Bronchial epithelial cell (primary cell): Measurements from ENCODE around the gene PPP1R13B. TPM values are rescaled to one million over a fixed set of nuclear protein-coding genes. Genes with fewer than 3 reads are reported as not detected.
"Not testable (repeated sequence)": the region's sequence is repeated elsewhere in the genome, so short reads cannot be mapped to it uniquely, and the experiment has no call there.

ENCODE experiments used
- DNase-seq: peaks from one replicate; pipeline ENCODE4 v3.0.0-alpha.2; 2010; ENCODE audit warnings: low read depth
- FAIRE-seq: peaks from 2 replicates; lab custom pipeline; 2011; peaks lifted over from hg19 to GRCh38; lab: Jason Lieb, UNC
- H3K27me3 ChIP-seq: 2 replicates; pipeline ENCODE4 v1.5.1; 2011; ENCODE audit warnings: low read length; ENCODE audit not compliant: control insufficient read depth, insufficient read depth
- H3K36me3 ChIP-seq: 2 replicates; pipeline ENCODE4 v1.5.1; 2011; ENCODE audit warnings: low read length; ENCODE audit not compliant: control insufficient read depth, insufficient read depth
- H3K4me3 ChIP-seq: 2 replicates; pipeline ENCODE4 v1.5.1; 2011; ENCODE audit warnings: mild to moderate bottlenecking, low read depth, low read length, control low read depth
- total RNA-seq: library from RNA; depleted of rRNA; stranded (reverse); fragments of >200 nt; gene quantifications from 2 replicates; pipeline ENCODE4 v1.2.1, GENCODE V29; 2014
- TF ChIP-seq, protein P1 (sequence below): IDR thresholded peaks from 2 replicates; pipeline ENCODE4 v1.5.1; 2011; ENCODE audit warnings: mild to moderate bottlenecking, moderate library complexity, low read length, control low read depth, inconsistent platforms; ENCODE audit not compliant: insufficient read depth, severe bottlenecking

The PPP1R13B gene
- total RNA-seq, 1 donor from 2014 or later: 4.2 TPM

DNA sequence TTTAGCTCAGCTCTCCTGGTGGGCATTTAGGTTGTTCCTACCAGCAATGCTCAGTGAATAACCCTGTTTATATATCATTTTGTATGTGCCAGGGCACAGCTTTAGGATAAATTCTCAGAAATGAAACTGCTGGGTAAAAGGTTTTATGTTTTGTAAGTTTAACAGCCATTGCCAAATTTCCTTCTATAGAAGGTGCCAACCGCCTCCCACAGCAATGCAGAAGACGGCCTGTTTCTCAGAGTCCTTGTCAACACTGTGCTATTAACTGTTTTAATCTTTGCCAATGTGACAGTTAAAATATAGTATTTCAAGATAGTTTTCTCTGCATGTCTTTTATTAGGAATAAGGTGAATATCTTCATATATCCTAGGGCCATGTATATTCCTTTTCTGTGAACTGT lies 65.0 kb downstream of the PPP1R13B start:
- no peak for FAIRE-seq
- TF ChIP-seq, protein P1, sequence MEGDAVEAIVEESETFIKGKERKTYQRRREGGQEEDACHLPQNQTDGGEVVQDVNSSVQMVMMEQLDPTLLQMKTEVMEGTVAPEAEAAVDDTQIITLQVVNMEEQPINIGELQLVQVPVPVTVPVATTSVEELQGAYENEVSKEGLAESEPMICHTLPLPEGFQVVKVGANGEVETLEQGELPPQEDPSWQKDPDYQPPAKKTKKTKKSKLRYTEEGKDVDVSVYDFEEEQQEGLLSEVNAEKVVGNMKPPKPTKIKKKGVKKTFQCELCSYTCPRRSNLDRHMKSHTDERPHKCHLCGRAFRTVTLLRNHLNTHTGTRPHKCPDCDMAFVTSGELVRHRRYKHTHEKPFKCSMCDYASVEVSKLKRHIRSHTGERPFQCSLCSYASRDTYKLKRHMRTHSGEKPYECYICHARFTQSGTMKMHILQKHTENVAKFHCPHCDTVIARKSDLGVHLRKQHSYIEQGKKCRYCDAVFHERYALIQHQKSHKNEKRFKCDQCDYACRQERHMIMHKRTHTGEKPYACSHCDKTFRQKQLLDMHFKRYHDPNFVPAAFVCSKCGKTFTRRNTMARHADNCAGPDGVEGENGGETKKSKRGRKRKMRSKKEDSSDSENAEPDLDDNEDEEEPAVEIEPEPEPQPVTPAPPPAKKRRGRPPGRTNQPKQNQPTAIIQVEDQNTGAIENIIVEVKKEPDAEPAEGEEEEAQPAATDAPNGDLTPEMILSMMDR: no peak

DNA sequence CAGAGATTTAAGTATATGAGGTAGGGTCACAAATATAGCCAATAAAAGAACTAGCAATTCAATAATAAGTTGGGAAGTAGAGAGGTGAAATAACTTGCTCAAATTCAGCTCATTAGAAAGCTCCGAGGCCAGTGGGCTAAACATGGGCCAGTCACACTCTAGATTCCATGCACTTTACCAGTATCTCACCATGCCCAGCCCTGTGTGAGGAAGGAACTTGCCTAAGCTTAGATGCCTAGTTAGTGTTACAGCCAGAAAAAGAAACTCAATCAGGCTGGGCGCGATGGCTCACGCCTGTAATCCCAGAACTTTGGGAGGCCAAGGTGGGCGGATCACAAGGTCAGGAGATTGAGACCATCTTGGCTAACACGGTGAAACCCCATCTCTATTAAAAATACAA lies 71.1 kb downstream of the PPP1R13B start:
- FAIRE-seq, H3K36me3 ChIP-seq, H3K4me3 ChIP-seq, DNase-seq, H3K27me3 ChIP-seq: not testable (repeated sequence)

More for the DNA sequence above, 65.0 kb downstream of the PPP1R13B start:
- Histone ChIP-seq H3K4me3 (no peak overlapping the region), H3K36me3 (peaks cover 5% of the 10 kb centered on the region), H3K27me3 (no peaks in the 10 kb centered on the region)
- no peak for DNase-seq

DNA sequence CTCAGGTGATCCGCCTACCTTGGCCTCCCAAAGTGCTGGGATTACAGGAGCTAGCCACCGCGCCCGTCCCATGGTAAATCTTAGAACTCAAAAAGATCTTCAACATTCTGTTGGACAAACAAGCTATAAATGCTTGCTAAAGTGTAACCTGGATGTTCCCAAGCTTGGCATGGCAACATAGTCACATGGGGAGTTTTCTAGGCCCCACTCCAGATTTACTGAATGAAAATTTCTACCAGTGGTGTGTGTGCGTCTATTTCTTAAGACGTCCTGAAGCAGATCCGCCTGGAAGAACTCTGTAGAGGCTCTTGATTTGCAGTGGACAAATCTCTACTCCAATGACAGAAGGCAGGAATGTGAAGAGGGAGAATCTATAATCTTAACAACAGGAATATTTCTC lies 71.9 kb downstream of the PPP1R13B start:
- Histone ChIP-seq H3K36me3 (peaks cover 7% of the 10 kb centered on the region), H3K4me3 (no peak overlapping the region), H3K27me3 (no peaks in the 10 kb centered on the region)
- FAIRE-seq: no peak
- DNase-seq: no peak
- TF ChIP-seq, protein P1: no peak

DNA sequence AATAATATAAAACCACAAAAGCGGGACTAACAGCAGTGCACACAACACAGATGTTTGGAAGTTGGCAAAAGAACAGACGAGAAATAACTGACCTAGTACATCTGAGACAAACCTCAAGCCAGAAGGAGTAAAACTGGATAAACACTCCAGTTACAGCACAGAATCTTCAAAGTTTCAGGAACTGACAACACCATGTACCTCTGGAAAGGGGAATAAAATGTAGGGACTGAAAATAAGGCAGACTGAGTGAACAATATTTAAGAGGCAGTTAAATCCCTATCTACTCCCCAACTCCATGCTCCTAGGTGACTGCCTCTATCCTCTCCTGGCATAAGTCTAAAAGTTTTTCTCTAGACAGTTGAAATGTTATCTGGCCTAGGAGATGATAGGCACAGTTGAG lies 73.9 kb downstream of the PPP1R13B start:
- H3K27me3 ChIP-seq: no peaks in the 10 kb centered on the region
- peaks cover 7% of the 10 kb centered on the region for H3K36me3 ChIP-seq
- TF ChIP-seq, protein P1: no peak
- FAIRE-seq: no peak
- DNase-seq: no peak
- H3K4me3 ChIP-seq: no peak overlapping the region

DNA sequence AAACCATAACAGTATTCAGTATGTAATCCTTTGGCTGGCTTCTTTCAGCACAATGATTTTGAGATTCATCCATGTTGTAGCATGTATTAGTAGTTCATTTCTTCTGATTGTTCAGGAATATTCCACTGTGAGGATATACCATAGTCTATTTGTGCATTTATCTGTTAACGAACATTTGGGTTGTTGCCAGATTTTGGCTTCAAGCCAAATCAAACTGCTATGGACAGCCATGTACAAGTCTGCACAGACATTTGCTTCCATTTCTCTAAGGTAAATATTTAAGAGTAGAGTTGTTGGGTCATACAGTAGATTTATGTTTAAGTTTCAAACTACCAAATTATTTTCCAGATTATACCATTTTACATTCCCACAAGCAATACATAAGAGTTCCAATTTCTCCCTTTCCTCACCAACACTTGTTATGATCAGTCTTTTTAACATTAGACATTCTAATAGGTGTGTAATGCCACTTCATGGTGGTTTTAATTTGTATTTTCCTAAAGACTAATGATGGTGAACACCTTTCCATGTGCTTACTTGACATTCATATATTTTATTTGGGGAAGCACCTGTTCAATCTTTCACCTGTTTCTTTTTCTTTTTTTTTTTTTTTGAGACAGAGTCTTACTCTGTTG lies 75.2 kb downstream of the PPP1R13B start:
- no peak for FAIRE-seq
- no peak for DNase-seq
- TF ChIP-seq, protein P1: no peak
- Histone ChIP-seq H3K27me3 (no peaks in the 10 kb centered on the region), H3K4me3 (no peak overlapping the region), H3K36me3 (peaks cover 2% of the 10 kb centered on the region)

DNA sequence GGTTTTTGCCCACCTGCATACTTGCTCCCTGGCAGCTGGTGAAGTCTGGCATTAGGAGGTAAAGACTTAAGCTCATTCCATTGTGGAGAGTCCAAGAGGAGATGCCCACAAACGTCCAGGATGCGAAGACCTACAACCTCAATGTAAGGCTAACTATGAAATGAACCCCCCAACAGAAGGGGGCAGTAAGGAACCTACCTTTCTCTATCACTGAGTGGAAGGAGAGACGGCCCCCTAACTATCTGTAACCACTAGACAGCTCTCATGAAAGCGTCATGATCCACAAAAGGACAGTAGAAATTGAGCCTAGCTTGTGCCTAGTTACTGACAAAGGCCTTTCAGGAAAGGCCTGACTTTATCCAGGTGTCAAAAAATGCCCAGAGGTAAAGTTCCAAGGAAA lies 76.5 kb downstream of the PPP1R13B start:
- H3K4me3 ChIP-seq: no peak overlapping the region
- peaks cover 4% of the 10 kb centered on the region for H3K36me3 ChIP-seq
- no peak for DNase-seq
- FAIRE-seq: no peak
- TF ChIP-seq, protein P1: no peak
- H3K27me3 ChIP-seq: no peaks in the 10 kb centered on the region
